Measurements from ENCODE around the gene DCBLD2.

DNA sequence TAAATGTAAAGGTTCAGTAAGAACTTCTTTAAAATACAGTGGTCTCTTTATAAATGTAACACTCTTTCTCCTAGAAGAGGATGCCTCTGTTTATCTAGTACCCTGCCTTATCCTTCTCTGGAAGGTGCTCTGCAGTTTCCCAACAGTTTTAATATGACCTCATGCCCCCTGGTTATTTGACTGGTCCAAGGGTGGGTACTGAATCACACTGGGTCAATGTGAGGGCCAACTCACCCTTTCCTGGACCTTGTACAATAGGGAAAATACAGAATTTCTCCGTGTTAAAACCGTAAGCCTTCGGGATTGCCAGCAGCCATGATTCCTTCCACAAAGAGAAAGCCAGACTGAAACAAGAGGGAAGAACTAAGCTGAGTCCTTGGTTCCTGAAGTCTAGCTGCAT lies 9.2 kb downstream of the DCBLD2 start:
- TF ChIP-seq EZH2 (IDR thresholded peaks at IDR 0.05; ENCODE audit: insufficient read depth, poor library complexity, severe bottlenecking) (no peak), EZH2phosphoT487 (IDR thresholded peaks at IDR 0.05; ENCODE audit: insufficient read depth, low read depth) (no peak)

Data from GM23248 (cell line).